GM12878 (cell line): ENCODE measurements around the gene CDCA5. TPM values are rescaled to one million over a fixed set of nuclear protein-coding genes. Genes with fewer than 3 reads are reported as not detected.

Experiments
- ATAC-seq: fragments of 200-7000 bp; cut with Tn5 transposase; 3 replicates; pipeline ENCODE4 v1.9.1; 2020; ENCODE audit warnings: mild to moderate bottlenecking, moderate library complexity
- BruUV-seq: library from RNA; stranded (reverse); fragments of 400-500 nt; replicated peaks from 2 replicates; lab custom pipeline; 2021; lab: Mats Ljungman, UMichigan
- CTCF ChIA-PET: fragments of 300-600 bp; sonication (Branson Sonifier 250); formaldehyde crosslinking; extraction: SDS; loops from one replicate; lab custom pipeline; 2021; ENCODE audit warnings: inconsistent platforms; lab: Yijun Ruan, JAX
- POLR2A ChIA-PET: fragments of 350-600 bp; formaldehyde crosslinking; extraction: SDS; loops from one replicate; lab custom pipeline; 2021; ENCODE audit warnings: inconsistent platforms; lab: Charles Lee
- RAD21 ChIA-PET: fragments of 300-600 bp; sonication (Branson Sonifier 250); formaldehyde crosslinking; loops from one replicate; lab custom pipeline; 2023; ENCODE audit warnings: antibody characterized with exemption; ENCODE audit not compliant: unreplicated experiment; lab: Charles Lee
- SMC1A ChIA-PET: fragments of 300-600 bp; sonication (Branson Sonifier 250); formaldehyde crosslinking; loops from one replicate; lab custom pipeline; 2023; ENCODE audit not compliant: unreplicated experiment, uncharacterized antibody; lab: Charles Lee
- DNase-seq: peaks from one replicate; pipeline ENCODE4 v3.0.0-alpha.2; 2011; ENCODE audit warnings: low read depth, low spot score
- FAIRE-seq: peaks from 3 replicates; lab custom pipeline; 2011; peaks lifted over from hg19 to GRCh38; lab: Jason Lieb, UNC
- H2AFZ ChIP-seq: 2 replicates; pipeline ENCODE4 v1.6.0; 2011; ENCODE audit warnings: low read depth, low read length, control low read depth; ENCODE audit not compliant: control insufficient read depth
- H3K27ac ChIP-seq: 2 replicates; pipeline ENCODE4 v1.5.1; 2011; ENCODE audit warnings: control low read depth; ENCODE audit not compliant: control insufficient read depth, insufficient read depth
- H3K27me3 ChIP-seq, 2 experiments: replicated peaks in 1 of 2; 2 replicates each; pipeline versions ENCODE4 v1.6.0 to v1.6.1; 2011; ENCODE audit warnings: low read length in 1 of 2; ENCODE audit not compliant: control insufficient read depth in 2 of 2, insufficient read depth in 2 of 2
- H3K36me3 ChIP-seq, 2 experiments: 2 replicates each; pipeline ENCODE4 v1.5.1; 2011; ENCODE audit warnings: low read length in 1 of 2; ENCODE audit not compliant: control insufficient read depth in 2 of 2, insufficient read depth in 2 of 2
- H3K4me1 ChIP-seq: 2 replicates; pipeline ENCODE4 v1.6.1; 2011; ENCODE audit warnings: mild to moderate bottlenecking, low read length, moderate library complexity, mixed read lengths; ENCODE audit not compliant: control insufficient read depth, insufficient read depth
- H3K4me2 ChIP-seq: 2 replicates; pipeline ENCODE4 v1.6.0; 2011; ENCODE audit warnings: control low read depth; ENCODE audit not compliant: control insufficient read depth, insufficient read depth
- H3K4me3 ChIP-seq: fragments of 200-600 bp; sonication (generic); 2 replicates; pipeline ENCODE4 v1.5.1; 2016
- H3K79me2 ChIP-seq: 2 replicates; pipeline ENCODE4 v1.6.0; 2011; ENCODE audit warnings: low read length; ENCODE audit not compliant: control insufficient read depth, insufficient read depth
- H3K9ac ChIP-seq: 2 replicates; pipeline ENCODE4 v1.8.0; 2011; ENCODE audit warnings: low read length, control low read depth, mixed read lengths; ENCODE audit not compliant: control insufficient read depth, insufficient read depth
- H3K9me3 ChIP-seq: replicated peaks from 3 replicates; pipeline ENCODE4 v1.5.1; 2011; ENCODE audit warnings: mild to moderate bottlenecking, low read length; ENCODE audit not compliant: control insufficient read depth, insufficient read depth
- H4K20me1 ChIP-seq: 2 replicates; pipeline ENCODE4 v1.6.0; 2011; ENCODE audit not compliant: control insufficient read depth, insufficient read depth
- BCL11A ChIP-seq: IDR thresholded peaks from 2 replicates; pipeline ENCODE4 v1.6.1; 2011; ENCODE audit warnings: low read depth, low read length
- CHD1 ChIP-seq: IDR thresholded peaks from 2 replicates; pipeline ENCODE4 v1.6.1; 2012; ENCODE audit warnings: low read depth, low read length, improper control_type of control experiment
- JUNB ChIP-seq: IDR thresholded peaks from 2 replicates; pipeline ENCODE4 v1.6.1; 2016; ENCODE audit warnings: antibody characterized with exemption, mild to moderate bottlenecking
- LARP7 ChIP-seq: fragments of 450-650 bp; IDR thresholded peaks from 2 replicates; pipeline ENCODE4 v1.6.1; 2017; ENCODE audit warnings: mild to moderate bottlenecking
- MTA2 ChIP-seq: fragments of 450-650 bp; IDR thresholded peaks from 2 replicates; pipeline ENCODE4 v1.6.1; 2016; ENCODE audit warnings: low read depth, mild to moderate bottlenecking, moderate library complexity
- NBN ChIP-seq: fragments of 450-650 bp; IDR thresholded peaks from 2 replicates; pipeline ENCODE4 v1.6.1; 2016
- NFXL1 ChIP-seq: fragments of 450-650 bp; IDR thresholded peaks from 2 replicates; pipeline ENCODE4 v1.6.1; 2017; ENCODE audit warnings: antibody characterized with exemption, mild to moderate bottlenecking, borderline replicate concordance
- POLR2AphosphoS2 ChIP-seq: IDR thresholded peaks from 2 replicates; pipeline ENCODE4 v1.6.1; 2011; ENCODE audit warnings: low read depth, mild to moderate bottlenecking, low read length, improper control_type of control experiment, moderate library complexity
- RAD21 ChIP-seq: IDR thresholded peaks from 2 replicates; pipeline ENCODE4 v1.6.1; 2011; ENCODE audit warnings: mild to moderate bottlenecking, low read depth, low read length, moderate library complexity; ENCODE audit not compliant: insufficient read depth
- SIN3A ChIP-seq: IDR thresholded peaks from 2 replicates; pipeline ENCODE4 v1.6.1; 2012; ENCODE audit warnings: low read depth, low read length, improper control_type of control experiment
- TARDBP ChIP-seq: IDR thresholded peaks from 2 replicates; pipeline ENCODE4 v1.6.1; 2016; ENCODE audit warnings: borderline replicate concordance
- WGBS: methylation state at CpG from one replicate; pipeline ENCODE4 v1.1.6; 2016; ENCODE audit warnings: low lambda C conversion rate; ENCODE audit not compliant: insufficient replicate concordance, insufficient coverage; ENCODE audit errors: missing lambda C conversion rate; 5-methylcytosine and 5-hydroxymethylcytosine counted together
- in situ Hi-C: fragments of 300-500 bp; cut with MboI; formaldehyde crosslinking; loops from 9 replicates; pipeline ENCODE4 v1.14.3; 2018; ENCODE audit warnings: mixed read lengths
- intact Hi-C: fragments of 100-400 bp; cut with micrococcal nuclease; formaldehyde crosslinking; loops from one replicate; pipeline ENCODE4 v1.14.2; 2022; ENCODE audit not compliant: unreplicated experiment
- polyA plus RNA-seq, 11 experiments: library from polyadenylated mRNA; depleted of rRNA in 4 of 11; unstranded in 6 of 11; stranded (reverse) in 5 of 11; fragments of >200 nt; fragmentation: Nextera tagmentation in 4 of 11; fragmentation: Illumina TruSeq in 1 of 11; extraction: Ambion mirVana in 4 of 11; extraction: Trizol in 1 of 11; gene quantifications; 1 replicate in 1 of 11; 2 replicates in 10 of 11; pipeline versions ENCODE4 v1.2.1 to v1.2.3, GENCODE V29; 2011 to 2016; ENCODE audit warnings: inconsistent platforms in 2 of 11, missing spikeins in 2 of 11, low read depth in 1 of 11
- total RNA-seq, 4 experiments: library from RNA; depleted of rRNA in 3 of 4; stranded (reverse); fragments of >200 nt in 3 of 4; fragmentation: Illumina TruSeq in 1 of 4; extraction: Trizol in 1 of 4; gene quantifications; 2 replicates each; pipeline versions ENCODE4 v1.2.1 to v1.2.3, GENCODE V29; 2013 to 2021
- TF ChIP-seq, protein P1 (sequence below): fragments of 450-650 bp; IDR thresholded peaks from 2 replicates; pipeline ENCODE4 v1.6.1; 2017; ENCODE audit warnings: mild to moderate bottlenecking, low read depth, inconsistent platforms; ENCODE audit not compliant: poor library complexity, severe bottlenecking
- TF ChIP-seq, protein P2 (sequence below): fragments of 450-650 bp; IDR thresholded peaks from 2 replicates; pipeline ENCODE4 v1.6.1; 2016; ENCODE audit warnings: mild to moderate bottlenecking
- TF ChIP-seq, protein P3 (sequence below): IDR thresholded peaks from 2 replicates; pipeline ENCODE4 v1.6.1; 2012; ENCODE audit warnings: improper control_type of control experiment, low read depth, low read length; ENCODE audit not compliant: insufficient replicate concordance
- TF ChIP-seq, protein P4 (sequence below): fragments of 450-650 bp; IDR thresholded peaks from 2 replicates; pipeline ENCODE4 v1.6.1; 2016; ENCODE audit warnings: mild to moderate bottlenecking

CDCA5 gene
- total and polyA plus RNA-seq, 10 of the 15 experiments (the other 5 are each of a cell fraction or from before 2014, with no cell fraction given), result 21.2 to 107 (median 64.9) TPM

DNA sequence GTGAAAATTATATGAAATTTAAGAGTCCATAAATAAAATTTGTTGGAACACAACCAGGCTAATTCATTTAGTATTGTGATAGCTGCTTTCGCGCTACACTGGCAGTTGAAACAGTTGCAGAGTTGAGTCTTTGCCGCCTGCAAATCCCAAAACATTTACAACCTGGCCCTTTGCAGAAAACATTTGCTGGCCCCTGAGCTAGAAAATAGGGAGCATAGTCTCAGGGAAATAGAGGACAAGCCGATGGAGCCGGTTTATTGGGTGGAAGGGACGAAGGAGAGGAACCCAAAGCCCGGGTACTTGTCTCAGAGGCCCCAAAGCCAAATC, 43.4 kb downstream of the CDCA5 start:
- Histone ChIP-seq H3K79me2 (peaks cover 5% of the 10 kb centered on the region), H3K9ac (peak overlapping the region; percentile 61), H4K20me1 (no peaks in the 10 kb centered on the region), H3K27me3 (no peaks in the 10 kb centered on the region), H3K4me1 (peaks cover 17% of the 10 kb centered on the region), H3K4me2 (peak overlapping the region; percentile 76), H3K9me3 (no peaks in the 10 kb centered on the region), H3K27ac (peak overlapping the region; percentile 85), H2AFZ (peak overlapping the region; percentile 88), H3K36me3 (peaks cover 0 to 5% of the 10 kb centered on the region in 2 experiments; a peak in 3 of 4 replicates), H3K4me3 (peak overlapping the region; percentile 81; the same call in 1 of the 2 replicates)
- ATAC-seq (no peak), FAIRE-seq (no peak), DNase-seq (no peak)
- CTCF ChIA-PET, result interaction anchor here (0.5 to 3.3 kb wide), 13 partner anchors 12 to 382 kb away, joined by 3 to 9 read pairs (median 4); partner anchors contain the start of genes ARL2, FAU, MRPL49 and NEAT1
- 20% methylated on average over 7 of the region's 7 CpGs for WGBS
- BruUV-seq, result no TSS peak
- SMC1A ChIA-PET, result interaction anchor here (1.0 to 2.8 kb wide), 8 partner anchors 8 to 71 kb away, joined by 3 to 10 read pairs (median 4); partner anchors contain the start of genes CDCA5, SNX15 and TM7SF2
- intact Hi-C loops (loop anchor here (2.0 to 5.0 kb wide), 2 partner anchors 37 to 76 kb away; partner anchors contain the start of gene ZNHIT2), in situ Hi-C loops (no loop called here)
- POLR2A ChIA-PET, result interaction anchor here (0.6 to 2.6 kb wide), 13 partner anchors 12 to 82 kb away, joined by 3 to 12 read pairs (median 4); partner anchors contain the start of genes ARL2, FAU, MRPL49 and SNX15
- RAD21 ChIA-PET, result interaction anchor here (0.8 to 2.6 kb wide), 9 partner anchors 11 to 82 kb away, joined by 3 to 8 read pairs (median 3); partner anchors contain the start of genes ARL2, FAU, MRPL49 and SNX15
- no peak for TF ChIP-seq RAD21
- TF ChIP-seq POLR2AphosphoS2, result no peak
- TF ChIP-seq JUNB, result no peak
- no peak for TF ChIP-seq SIN3A
- TF ChIP-seq, protein P1, sequence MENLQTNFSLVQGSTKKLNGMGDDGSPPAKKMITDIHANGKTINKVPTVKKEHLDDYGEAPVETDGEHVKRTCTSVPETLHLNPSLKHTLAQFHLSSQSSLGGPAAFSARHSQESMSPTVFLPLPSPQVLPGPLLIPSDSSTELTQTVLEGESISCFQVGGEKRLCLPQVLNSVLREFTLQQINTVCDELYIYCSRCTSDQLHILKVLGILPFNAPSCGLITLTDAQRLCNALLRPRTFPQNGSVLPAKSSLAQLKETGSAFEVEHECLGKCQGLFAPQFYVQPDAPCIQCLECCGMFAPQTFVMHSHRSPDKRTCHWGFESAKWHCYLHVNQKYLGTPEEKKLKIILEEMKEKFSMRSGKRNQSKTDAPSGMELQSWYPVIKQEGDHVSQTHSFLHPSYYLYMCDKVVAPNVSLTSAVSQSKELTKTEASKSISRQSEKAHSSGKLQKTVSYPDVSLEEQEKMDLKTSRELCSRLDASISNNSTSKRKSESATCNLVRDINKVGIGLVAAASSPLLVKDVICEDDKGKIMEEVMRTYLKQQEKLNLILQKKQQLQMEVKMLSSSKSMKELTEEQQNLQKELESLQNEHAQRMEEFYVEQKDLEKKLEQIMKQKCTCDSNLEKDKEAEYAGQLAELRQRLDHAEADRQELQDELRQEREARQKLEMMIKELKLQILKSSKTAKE, result peak; percentile 16
- TF ChIP-seq MTA2, result peak; percentile 25; the same call in 1 of the 2 replicates
- TF ChIP-seq BCL11A, result no peak
- TF ChIP-seq TARDBP, result no peak
- TF ChIP-seq, protein P2, sequence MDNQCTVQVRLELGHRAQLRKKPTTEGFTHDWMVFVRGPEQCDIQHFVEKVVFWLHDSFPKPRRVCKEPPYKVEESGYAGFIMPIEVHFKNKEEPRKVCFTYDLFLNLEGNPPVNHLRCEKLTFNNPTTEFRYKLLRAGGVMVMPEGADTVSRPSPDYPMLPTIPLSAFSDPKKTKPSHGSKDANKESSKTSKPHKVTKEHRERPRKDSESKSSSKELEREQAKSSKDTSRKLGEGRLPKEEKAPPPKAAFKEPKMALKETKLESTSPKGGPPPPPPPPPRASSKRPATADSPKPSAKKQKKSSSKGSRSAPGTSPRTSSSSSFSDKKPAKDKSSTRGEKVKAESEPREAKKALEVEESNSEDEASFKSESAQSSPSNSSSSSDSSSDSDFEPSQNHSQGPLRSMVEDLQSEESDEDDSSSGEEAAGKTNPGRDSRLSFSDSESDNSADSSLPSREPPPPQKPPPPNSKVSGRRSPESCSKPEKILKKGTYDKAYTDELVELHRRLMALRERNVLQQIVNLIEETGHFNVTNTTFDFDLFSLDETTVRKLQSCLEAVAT, result no peak; the same call in 1 of the 2 replicates
- no peak for TF ChIP-seq NBN
- TF ChIP-seq, protein P3, sequence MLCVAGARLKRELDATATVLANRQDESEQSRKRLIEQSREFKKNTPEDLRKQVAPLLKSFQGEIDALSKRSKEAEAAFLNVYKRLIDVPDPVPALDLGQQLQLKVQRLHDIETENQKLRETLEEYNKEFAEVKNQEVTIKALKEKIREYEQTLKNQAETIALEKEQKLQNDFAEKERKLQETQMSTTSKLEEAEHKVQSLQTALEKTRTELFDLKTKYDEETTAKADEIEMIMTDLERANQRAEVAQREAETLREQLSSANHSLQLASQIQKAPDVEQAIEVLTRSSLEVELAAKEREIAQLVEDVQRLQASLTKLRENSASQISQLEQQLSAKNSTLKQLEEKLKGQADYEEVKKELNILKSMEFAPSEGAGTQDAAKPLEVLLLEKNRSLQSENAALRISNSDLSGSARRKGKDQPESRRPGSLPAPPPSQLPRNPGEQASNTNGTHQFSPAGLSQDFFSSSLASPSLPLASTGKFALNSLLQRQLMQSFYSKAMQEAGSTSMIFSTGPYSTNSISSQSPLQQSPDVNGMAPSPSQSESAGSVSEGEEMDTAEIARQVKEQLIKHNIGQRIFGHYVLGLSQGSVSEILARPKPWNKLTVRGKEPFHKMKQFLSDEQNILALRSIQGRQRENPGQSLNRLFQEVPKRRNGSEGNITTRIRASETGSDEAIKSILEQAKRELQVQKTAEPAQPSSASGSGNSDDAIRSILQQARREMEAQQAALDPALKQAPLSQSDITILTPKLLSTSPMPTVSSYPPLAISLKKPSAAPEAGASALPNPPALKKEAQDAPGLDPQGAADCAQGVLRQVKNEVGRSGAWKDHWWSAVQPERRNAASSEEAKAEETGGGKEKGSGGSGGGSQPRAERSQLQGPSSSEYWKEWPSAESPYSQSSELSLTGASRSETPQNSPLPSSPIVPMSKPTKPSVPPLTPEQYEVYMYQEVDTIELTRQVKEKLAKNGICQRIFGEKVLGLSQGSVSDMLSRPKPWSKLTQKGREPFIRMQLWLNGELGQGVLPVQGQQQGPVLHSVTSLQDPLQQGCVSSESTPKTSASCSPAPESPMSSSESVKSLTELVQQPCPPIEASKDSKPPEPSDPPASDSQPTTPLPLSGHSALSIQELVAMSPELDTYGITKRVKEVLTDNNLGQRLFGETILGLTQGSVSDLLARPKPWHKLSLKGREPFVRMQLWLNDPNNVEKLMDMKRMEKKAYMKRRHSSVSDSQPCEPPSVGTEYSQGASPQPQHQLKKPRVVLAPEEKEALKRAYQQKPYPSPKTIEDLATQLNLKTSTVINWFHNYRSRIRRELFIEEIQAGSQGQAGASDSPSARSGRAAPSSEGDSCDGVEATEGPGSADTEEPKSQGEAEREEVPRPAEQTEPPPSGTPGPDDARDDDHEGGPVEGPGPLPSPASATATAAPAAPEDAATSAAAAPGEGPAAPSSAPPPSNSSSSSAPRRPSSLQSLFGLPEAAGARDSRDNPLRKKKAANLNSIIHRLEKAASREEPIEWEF, result no peak
- TF ChIP-seq NFXL1, result no peak
- TF ChIP-seq CHD1, result no peak
- TF ChIP-seq, protein P4, sequence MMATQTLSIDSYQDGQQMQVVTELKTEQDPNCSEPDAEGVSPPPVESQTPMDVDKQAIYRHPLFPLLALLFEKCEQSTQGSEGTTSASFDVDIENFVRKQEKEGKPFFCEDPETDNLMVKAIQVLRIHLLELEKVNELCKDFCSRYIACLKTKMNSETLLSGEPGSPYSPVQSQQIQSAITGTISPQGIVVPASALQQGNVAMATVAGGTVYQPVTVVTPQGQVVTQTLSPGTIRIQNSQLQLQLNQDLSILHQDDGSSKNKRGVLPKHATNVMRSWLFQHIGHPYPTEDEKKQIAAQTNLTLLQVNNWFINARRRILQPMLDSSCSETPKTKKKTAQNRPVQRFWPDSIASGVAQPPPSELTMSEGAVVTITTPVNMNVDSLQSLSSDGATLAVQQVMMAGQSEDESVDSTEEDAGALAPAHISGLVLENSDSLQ, result no peak
- TF ChIP-seq LARP7, result peak; percentile 8; the same call in 1 of the 2 replicates
